Suprapubic skin (tissue), 3 donors: ENCODE data around the gene DENND6B.

Experiments
- CTCF ChIP-seq, 2 donors: fragments of 200-600 bp in 1 of 2; fragments of 450-650 bp in 1 of 2; sonication (generic) in 1 of 2; IDR thresholded peaks; one replicate each; pipeline ENCODE4 v1.5.1; 2016 to 2019; ENCODE audit warnings: antibody characterized with exemption in 2 of 2, mild to moderate bottlenecking in 1 of 2, moderate library complexity in 1 of 2
- POLR2AphosphoS5 ChIP-seq, 3 donors: sonication (generic); formaldehyde crosslinking; IDR thresholded peaks; one replicate each; pipeline ENCODE4 v1.6.1; 2017; ENCODE audit warnings: antibody characterized with exemption in 3 of 3

GRCh38 chr22:50361222-50361621 lies 34.4 kb upstream of the DENND6B start:
- TF ChIP-seq POLR2AphosphoS5 (IDR thresholded peaks at IDR 0.05): no peak
- no peak for TF ChIP-seq CTCF (IDR thresholded peaks at IDR 0.05)
